HTR-8/SVneo (cell line): ENCODE results near the gene ALB.

Experiments used
- DNase-seq: peaks from one replicate; pipeline ENCODE4 v3.0.0; 2011; ENCODE audit warnings: low spot score, mixed read lengths; ENCODE audit not compliant: insufficient read length
- FAIRE-seq: peaks from 2 replicates; lab custom pipeline; 2011; peaks lifted over from hg19 to GRCh38; lab: Jason Lieb, UNC

The ALB gene

GRCh38 chr4:73407227-73407673 lies 3.2 kb downstream of the ALB start:
- DNase-seq (no peak), FAIRE-seq (no peak)

GRCh38 chr4:73408181-73408867 lies 4.2 kb downstream of the ALB start:
- FAIRE-seq (no peak), DNase-seq (no peak)

GRCh38 chr4:73409012-73409862 lies 5.2 kb downstream of the ALB start:
- FAIRE-seq (no peak), DNase-seq (no peak)

GRCh38 chr4:73409978-73410548 lies 6.0 kb downstream of the ALB start:
- FAIRE-seq (no peak), DNase-seq (no peak)

GRCh38 chr4:73410916-73411730 lies 7.0 kb downstream of the ALB start:
- FAIRE-seq (no peak), DNase-seq (no peak)

- DNase-seq (no peak), FAIRE-seq (no peak)
Measured at GRCh38 chr4:73411731-73412414, 7.8 kb downstream of the ALB start.

- no peak for DNase-seq
- no peak for FAIRE-seq
Measured at GRCh38 chr4:73413294-73413755, 9.2 kb downstream of the ALB start.

- DNase-seq (no peak), FAIRE-seq (no peak)
Measured at GRCh38 chr4:73414936-73415271, 10.8 kb downstream of the ALB start.

GRCh38 chr4:73415807-73416238 lies 11.7 kb downstream of the ALB start:
- no peak for DNase-seq
- FAIRE-seq, result no peak

- FAIRE-seq, result no peak
- DNase-seq, result no peak
Measured at GRCh38 chr4:73416423-73417087, 12.5 kb downstream of the ALB start.

- DNase-seq (no peak), FAIRE-seq (no peak)
Measured at GRCh38 chr4:73417342-73417741, 13.3 kb downstream of the ALB start.

- FAIRE-seq, result no peak
- no peak for DNase-seq
Measured at GRCh38 chr4:73417973-73418372, 13.9 kb downstream of the ALB start.

- no peak for FAIRE-seq
- DNase-seq, result no peak
Measured at GRCh38 chr4:73418677-73419076, 14.6 kb downstream of the ALB start.

GRCh38 chr4:73419106-73420038 lies 15.3 kb downstream of the ALB start:
- DNase-seq (no peak), FAIRE-seq (no peak)

GRCh38 chr4:73420615-73421014 lies 16.5 kb downstream of the ALB start:
- DNase-seq (no peak), FAIRE-seq (no peak)

GRCh38 chr4:73421708-73422457 lies 17.8 kb downstream of the ALB start:
- no peak for FAIRE-seq
- DNase-seq, result no peak

- no peak for FAIRE-seq
Measured at GRCh38 chr4:73422458-73422752, 18.3 kb downstream of the ALB start.

GRCh38 chr4:73423184-73423583 lies 19.1 kb downstream of the ALB start:
- FAIRE-seq (no peak), DNase-seq (no peak)

More at GRCh38 chr4:73422458-73422752, 18.3 kb downstream of the ALB start:
- DNase-seq, result no peak
